ENCODE results near the gene FIZ1. TPM values are rescaled to one million over a fixed set of nuclear protein-coding genes. Genes with fewer than 3 reads are reported as not detected.

Gene FIZ1
- 10 to 100 TPM; 16.0 to 18.4 TPM for total RNA-seq

GRCh38 chr19:55599468-55599841 is at the start of gene FIZ1:
FIZ1 (minus strand) TSS chr19:55599517; CDS start chr19:55597865, 1,652 bp downstream.
- peak; percentile 95 for DNase-seq
- peaks cover 32% of the 10 kb centered on the region for H3K36me3 Mint-ChIP-seq
- peak within 1 kb of the TSS; percentile 99 for H3K27ac Mint-ChIP-seq
- no peaks in the 10 kb centered on the region for H3K27me3 Mint-ChIP-seq
- POLR2A ChIA-PET = interaction anchor here (0.6 to 3.4 kb wide), 21 partner anchors 12 to 1151 kb away, joined by 3 to 49 read pairs (median 4); partner anchors contain the start of genes HSPBP1, ISOC2, LENG8 and PPP6R1
- H3K4me1 Mint-ChIP-seq = peaks cover 23% of the 10 kb centered on the region
- ATAC-seq (ENCODE audit: low read depth) = peak; percentile 77
- H3K9me3 Mint-ChIP-seq = no peaks in the 10 kb centered on the region
- H3K4me3 Mint-ChIP-seq = peak within 1 kb of the TSS; percentile 99

GRCh38 chr19:55648585-55649267 is 49.4 kb upstream of the FIZ1 start:
- H3K9me3 Mint-ChIP-seq = no peaks in the 10 kb centered on the region
- H3K27me3 Mint-ChIP-seq = no peaks in the 10 kb centered on the region
- peak overlapping the region; percentile 84 for H3K4me3 Mint-ChIP-seq
- peaks cover 11% of the 10 kb centered on the region for H3K36me3 Mint-ChIP-seq
- H3K27ac Mint-ChIP-seq = peak overlapping the region; percentile 83
- no peak for DNase-seq
- no peak for ATAC-seq (ENCODE audit: low read depth)
- POLR2A ChIA-PET = interaction anchor here (0.6 kb wide), 1 partner anchor 490 kb away, joined by 7 read pairs; no protein-coding TSS in a partner anchor
- peaks cover 19% of the 10 kb centered on the region for H3K4me1 Mint-ChIP-seq

GRCh38 chr19:55647732-55648584 is 48.6 kb upstream of the FIZ1 start, which contains the start of gene CCDC106:
CCDC106 (plus strand) TSS chr19:55648212; CDS start chr19:55649047, 835 bp downstream.
- POLR2A ChIA-PET = interaction anchor here (0.6 to 2.0 kb wide), 5 partner anchors 11 to 1788 kb away, joined by 3 to 13 read pairs (median 4); partner anchors contain the start of gene ZNF784
- H3K36me3 Mint-ChIP-seq = peaks cover 11% of the 10 kb centered on the region
- H3K27ac Mint-ChIP-seq = peak within 1 kb of the TSS; percentile 83
- H3K4me1 Mint-ChIP-seq = peaks cover 24% of the 10 kb centered on the region
- H3K9me3 Mint-ChIP-seq = no peaks in the 10 kb centered on the region
- peak within 1 kb of the TSS; percentile 89 for H3K4me3 Mint-ChIP-seq
- ATAC-seq (ENCODE audit: low read depth) = peak; percentile 35
- no peaks in the 10 kb centered on the region for H3K27me3 Mint-ChIP-seq
- peak; percentile 79 for DNase-seq

GRCh38 chr19:55646889-55647731 is 47.8 kb upstream of the FIZ1 start:
- DNase-seq (no peak), ATAC-seq (ENCODE audit: low read depth) (no peak)
- Mint-ChIP-seq H3K36me3 (peaks cover 11% of the 10 kb centered on the region), H3K27ac (peak overlapping the region; percentile 79), H3K9me3 (no peaks in the 10 kb centered on the region), H3K27me3 (no peaks in the 10 kb centered on the region), H3K4me1 (peaks cover 26% of the 10 kb centered on the region), H3K4me3 (peak overlapping the region; percentile 89)
- POLR2A ChIA-PET = interaction anchor here (0.6 to 2.0 kb wide), 5 partner anchors 10 to 1787 kb away, joined by 3 to 13 read pairs (median 4); partner anchors contain the start of gene ZNF784

GRCh38 chr19:55645512-55645881 is 46.2 kb upstream of the FIZ1 start:
- Mint-ChIP-seq H3K36me3 (peaks cover 8% of the 10 kb centered on the region), H3K27me3 (no peaks in the 10 kb centered on the region), H3K4me3 (peak overlapping the region; percentile 52), H3K9me3 (no peaks in the 10 kb centered on the region), H3K27ac (no peak overlapping the region), H3K4me1 (peaks cover 31% of the 10 kb centered on the region)
- POLR2A ChIA-PET = interaction anchor here (0.5 to 0.7 kb wide), 3 partner anchors 11 to 974 kb away, joined by 3 read pairs; no protein-coding TSS in a partner anchor
- DNase-seq (no peak), ATAC-seq (ENCODE audit: low read depth) (no peak)

- H3K27ac Mint-ChIP-seq = peak overlapping the region; percentile 99
- no peaks in the 10 kb centered on the region for H3K27me3 Mint-ChIP-seq
- DNase-seq (no peak), ATAC-seq (ENCODE audit: low read depth) (no peak)
- peak overlapping the region; percentile 97 for H3K4me3 Mint-ChIP-seq
- no peaks in the 10 kb centered on the region for H3K9me3 Mint-ChIP-seq
- peaks cover 8% of the 10 kb centered on the region for H3K36me3 Mint-ChIP-seq
- peaks cover 31% of the 10 kb centered on the region for H3K4me1 Mint-ChIP-seq
- POLR2A ChIA-PET = interaction anchor here (0.5 kb wide), 1 partner anchor 11 kb away, joined by 3 read pairs; no protein-coding TSS in a partner anchor
These were observed 45.7 kb upstream of the FIZ1 start for GRCh38 chr19:55644842-55645511.

- Mint-ChIP-seq H3K9me3 (no peaks in the 10 kb centered on the region), H3K27ac (peak overlapping the region; percentile 99), H3K4me3 (peak overlapping the region; percentile 97), H3K27me3 (no peaks in the 10 kb centered on the region), H3K36me3 (peaks cover 5% of the 10 kb centered on the region), H3K4me1 (peaks cover 27% of the 10 kb centered on the region)
- DNase-seq (no peak), ATAC-seq (ENCODE audit: low read depth) (no peak)
- POLR2A ChIA-PET = interaction anchor here (2.5 kb wide), 1 partner anchor 10 kb away, joined by 20 read pairs; the partner anchor contains the start of gene U2AF2
These were observed 45.0 kb upstream of the FIZ1 start for GRCh38 chr19:55644191-55644833.

- ATAC-seq (ENCODE audit: low read depth) = no peak
- Mint-ChIP-seq H3K9me3 (no peaks in the 10 kb centered on the region), H3K4me3 (peak overlapping the region; percentile 97), H3K4me1 (peaks cover 30% of the 10 kb centered on the region), H3K27me3 (no peaks in the 10 kb centered on the region), H3K36me3 (peaks cover 8% of the 10 kb centered on the region), H3K27ac (peak overlapping the region; percentile 99)
- DNase-seq = no peak
- POLR2A ChIA-PET = interaction anchor here (2.5 kb wide), 1 partner anchor 10 kb away, joined by 20 read pairs; the partner anchor contains the start of gene U2AF2
These were observed 44.5 kb upstream of the FIZ1 start for GRCh38 chr19:55643887-55644176.

- H3K36me3 Mint-ChIP-seq = peaks cover 8% of the 10 kb centered on the region
- POLR2A ChIA-PET = interaction anchor here (0.8 to 2.5 kb wide), 6 partner anchors 9 to 259 kb away, joined by 4 to 20 read pairs (median 8); partner anchors contain the start of genes FIZ1, TMEM238, U2AF2 and ZNF524
These were observed 43.9 kb upstream of the FIZ1 start, which contains the start of gene ZNF581 for GRCh38 chr19:55643003-55643886. ZNF581 (plus strand) TSS chr19:55643649; CDS start chr19:55644572, 923 bp downstream.

GRCh38 chr19:55642153-55643002 is 43.1 kb upstream of the FIZ1 start:
- no peaks in the 10 kb centered on the region for H3K9me3 Mint-ChIP-seq
- peaks cover 13% of the 10 kb centered on the region for H3K36me3 Mint-ChIP-seq
- DNase-seq (peak; percentile 56), ATAC-seq (ENCODE audit: low read depth) (peak; percentile 13)
- POLR2A ChIA-PET = interaction anchor here (0.8 to 2.5 kb wide), 7 partner anchors 8 to 258 kb away, joined by 4 to 20 read pairs (median 7); partner anchors contain the start of genes FIZ1, TMEM238, U2AF2 and ZNF524
- H3K27ac Mint-ChIP-seq = peak overlapping the region; percentile 99
- H3K4me3 Mint-ChIP-seq = peak overlapping the region; percentile 97
- H3K27me3 Mint-ChIP-seq = no peaks in the 10 kb centered on the region
- H3K4me1 Mint-ChIP-seq = peaks cover 38% of the 10 kb centered on the region

More at GRCh38 chr19:55643003-55643886, 43.9 kb upstream of the FIZ1 start, which contains the start of gene ZNF581:
- Mint-ChIP-seq H3K9me3 (no peaks in the 10 kb centered on the region), H3K4me1 (peaks cover 32% of the 10 kb centered on the region), H3K4me3 (peak within 1 kb of the TSS; percentile 97), H3K27ac (peak within 1 kb of the TSS; percentile 99), H3K27me3 (no peaks in the 10 kb centered on the region)
- ATAC-seq (ENCODE audit: low read depth) (peak; percentile 46), DNase-seq (peak; percentile 86)

Measured in activated naive CD8-positive, alpha-beta T cell treated with anti-CD3 and anti-CD28 coated beads, Interleukin-2, amount 10 ng/mL, durations not matched to agents 7 days and 5 days (primary cell).